OCI-LY7 (cell line): ENCODE measurements around the gene RFESD. TPM values are rescaled to one million over a fixed set of nuclear protein-coding genes. Genes with fewer than 3 reads are reported as not detected.

Experiments used
- BruUV-seq: library from RNA; stranded (reverse); fragments of 400-500 nt; replicated peaks from 2 replicates; lab custom pipeline; 2021; lab: Mats Ljungman, UMichigan
- CTCF ChIA-PET: fragments of 300-600 bp; sonication (Branson Sonifier 250); formaldehyde crosslinking; loops from one replicate; lab custom pipeline; 2022; ENCODE audit warnings: antibody characterized with exemption; ENCODE audit not compliant: unreplicated experiment; lab: Charles Lee
- POLR2A ChIA-PET: fragments of 300-600 bp; sonication (Branson Sonifier 250); formaldehyde crosslinking; loops from one replicate; lab custom pipeline; 2022; ENCODE audit warnings: antibody characterized with exemption; lab: Charles Lee
- DNase-seq: peaks from one replicate; pipeline ENCODE4 v3.0.0-alpha.2; 2015; ENCODE audit warnings: low spot score
- H2AFZ ChIP-seq: fragments of 200-600 bp; sonication (generic), shearing (Covaris generic); 2 replicates; pipeline ENCODE4 v1.6.1; 2014; ENCODE audit warnings: mild to moderate bottlenecking, antibody characterized with exemption, low read length, moderate library complexity
- H3K27ac ChIP-seq: fragments of 200-600 bp; sonication (generic); 2 replicates; pipeline ENCODE4 v1.5.1; 2014; ENCODE audit warnings: mixed run types, low read depth, mild to moderate bottlenecking, moderate library complexity, low read length, inconsistent platforms; ENCODE audit not compliant: poor library complexity, severe bottlenecking
- H3K36me3 ChIP-seq: fragments of 200-600 bp; sonication (generic); 2 replicates; pipeline ENCODE4 v1.6.1; 2014; ENCODE audit warnings: mild to moderate bottlenecking, antibody characterized with exemption, low read length, moderate library complexity, mixed read lengths; ENCODE audit not compliant: insufficient read depth
- H3K4me1 ChIP-seq: fragments of 200-600 bp; sonication (generic); 2 replicates; pipeline ENCODE4 v1.5.1; 2014; ENCODE audit warnings: mild to moderate bottlenecking, low read length; ENCODE audit not compliant: insufficient read depth, poor library complexity, severe bottlenecking
- H3K4me2 ChIP-seq: fragments of 200-600 bp; sonication (generic); 2 replicates; pipeline ENCODE4 v1.6.1; 2014; ENCODE audit warnings: mild to moderate bottlenecking, low read length
- H3K4me3 ChIP-seq: fragments of 200-600 bp; sonication (generic); 2 replicates; pipeline ENCODE4 v1.5.1; 2014; ENCODE audit warnings: mild to moderate bottlenecking, low read depth, low read length; ENCODE audit not compliant: poor library complexity, severe bottlenecking
- H3K79me2 ChIP-seq: fragments of 200-600 bp; sonication (generic); 2 replicates; pipeline ENCODE4 v1.6.1; 2016; ENCODE audit warnings: low read depth, mild to moderate bottlenecking, low read length, moderate library complexity, mixed read lengths; ENCODE audit not compliant: insufficient read depth
- H3K9me2 ChIP-seq: fragments of 200-600 bp; sonication (generic); 2 replicates; pipeline ENCODE4 v1.6.1; 2016; ENCODE audit warnings: mild to moderate bottlenecking, low read length, mixed read lengths; ENCODE audit not compliant: insufficient read depth
- H3K9me3 ChIP-seq: fragments of 200-600 bp; sonication (generic); 2 replicates; pipeline ENCODE4 v1.6.1; 2014; ENCODE audit warnings: mild to moderate bottlenecking, mixed run types, low read length, mixed read lengths
- H4K20me1 ChIP-seq: fragments of 200-600 bp; sonication (generic); 2 replicates; pipeline ENCODE4 v1.6.1; 2014; ENCODE audit warnings: mild to moderate bottlenecking, antibody characterized with exemption, low read length, moderate library complexity, mixed read lengths; ENCODE audit not compliant: insufficient read depth
- EZH2phosphoT487 ChIP-seq: fragments of 200-600 bp; sonication (generic); IDR thresholded peaks from 2 replicates; pipeline ENCODE4 v1.6.1; 2018; ENCODE audit warnings: low read depth, borderline replicate concordance, mild to moderate bottlenecking, mixed run types, antibody characterized with exemption, low read length, moderate library complexity, mixed read lengths
- intact Hi-C: fragments of 100-400 bp; cut with micrococcal nuclease; formaldehyde crosslinking; loops from one replicate; pipeline ENCODE4 v1.10.0; 2022; ENCODE audit not compliant: unreplicated experiment
- total RNA-seq, 2 experiments: library from RNA; depleted of rRNA in 1 of 2; stranded (reverse); fragments of >200 nt in 1 of 2; shearing (Covaris generic) in 1 of 2; gene quantifications; 2 replicates each; pipeline ENCODE4 v1.2.3, GENCODE V29; 2014 to 2022
- TF ChIP-seq, protein P1 (sequence below): fragments of 200-600 bp; sonication (generic); conservative IDR thresholded peaks from 2 replicates; pipeline ENCODE4 v1.5.1; 2014; ENCODE audit warnings: mild to moderate bottlenecking, antibody characterized with exemption, low read length, moderate library complexity, mixed read lengths

RFESD gene
- total RNA-seq, 2 experiments from 2014 or later, result 7.6 TPM

DNA sequence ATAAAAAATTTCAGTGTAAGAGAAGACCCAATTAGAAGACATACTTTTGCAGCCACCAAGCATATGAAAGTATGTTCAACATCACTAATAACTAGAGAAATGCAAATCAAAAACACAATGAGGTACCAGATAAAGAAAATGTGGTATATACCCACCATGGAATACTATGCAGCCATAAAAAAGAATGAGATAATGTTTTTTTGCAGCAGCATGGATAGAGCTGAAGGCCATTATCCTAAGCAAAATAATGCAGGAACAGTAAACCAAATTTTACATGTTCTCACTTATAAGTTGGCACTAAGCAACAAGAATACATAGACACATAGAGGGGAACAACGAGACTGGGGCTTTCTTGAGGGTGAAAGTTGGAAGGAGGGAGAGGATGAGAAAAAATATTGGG lies 43.1 kb downstream of the RFESD start:
- Histone ChIP-seq H2AFZ (no peak overlapping the region), H3K27ac (no peak overlapping the region), H3K79me2 (no peaks in the 10 kb centered on the region), H3K9me2 (no peaks in the 10 kb centered on the region), H3K9me3 (no peaks in the 10 kb centered on the region), H3K4me2 (no peak overlapping the region), H3K4me1 (no peaks in the 10 kb centered on the region), H3K36me3 (no peaks in the 10 kb centered on the region), H4K20me1 (no peaks in the 10 kb centered on the region), H3K4me3 (no peak overlapping the region)
- CTCF ChIA-PET, result no interaction called here
- no peak for DNase-seq
- no peak for TF ChIP-seq EZH2phosphoT487
- TF ChIP-seq, protein P1, sequence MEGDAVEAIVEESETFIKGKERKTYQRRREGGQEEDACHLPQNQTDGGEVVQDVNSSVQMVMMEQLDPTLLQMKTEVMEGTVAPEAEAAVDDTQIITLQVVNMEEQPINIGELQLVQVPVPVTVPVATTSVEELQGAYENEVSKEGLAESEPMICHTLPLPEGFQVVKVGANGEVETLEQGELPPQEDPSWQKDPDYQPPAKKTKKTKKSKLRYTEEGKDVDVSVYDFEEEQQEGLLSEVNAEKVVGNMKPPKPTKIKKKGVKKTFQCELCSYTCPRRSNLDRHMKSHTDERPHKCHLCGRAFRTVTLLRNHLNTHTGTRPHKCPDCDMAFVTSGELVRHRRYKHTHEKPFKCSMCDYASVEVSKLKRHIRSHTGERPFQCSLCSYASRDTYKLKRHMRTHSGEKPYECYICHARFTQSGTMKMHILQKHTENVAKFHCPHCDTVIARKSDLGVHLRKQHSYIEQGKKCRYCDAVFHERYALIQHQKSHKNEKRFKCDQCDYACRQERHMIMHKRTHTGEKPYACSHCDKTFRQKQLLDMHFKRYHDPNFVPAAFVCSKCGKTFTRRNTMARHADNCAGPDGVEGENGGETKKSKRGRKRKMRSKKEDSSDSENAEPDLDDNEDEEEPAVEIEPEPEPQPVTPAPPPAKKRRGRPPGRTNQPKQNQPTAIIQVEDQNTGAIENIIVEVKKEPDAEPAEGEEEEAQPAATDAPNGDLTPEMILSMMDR, result no peak
- intact Hi-C loops, result no loop called here
- POLR2A ChIA-PET, result no interaction called here
- BruUV-seq, result no TSS peak

DNA sequence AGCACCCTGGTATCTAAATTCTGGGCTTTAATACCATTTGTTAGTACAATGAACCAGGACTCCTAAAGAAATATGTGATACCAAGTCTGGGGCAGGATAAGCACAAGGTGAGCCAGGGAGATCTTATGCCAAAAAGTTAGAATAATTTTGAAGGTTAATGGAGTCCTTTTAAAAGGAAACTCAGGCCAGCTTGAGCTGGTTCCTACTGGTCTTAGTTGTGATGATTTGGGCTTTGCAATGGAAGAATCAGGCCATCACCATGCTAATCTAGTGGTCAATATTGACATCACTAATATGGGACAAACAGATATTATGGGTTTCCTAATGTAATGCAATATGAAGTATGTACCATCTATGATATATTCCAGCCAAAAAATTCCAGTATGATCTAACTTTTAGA lies 43.8 kb downstream of the RFESD start:
- Histone ChIP-seq H3K36me3 (no peaks in the 10 kb centered on the region), H3K79me2 (no peaks in the 10 kb centered on the region), H3K4me1 (no peaks in the 10 kb centered on the region), H3K4me3 (no peak overlapping the region), H3K27ac (no peak overlapping the region), H3K4me2 (no peak overlapping the region), H3K9me2 (no peaks in the 10 kb centered on the region), H2AFZ (no peak overlapping the region), H4K20me1 (no peaks in the 10 kb centered on the region), H3K9me3 (no peaks in the 10 kb centered on the region)
- DNase-seq, result no peak
- ChIA-PET POLR2A (interaction anchor here (0.6 to 0.8 kb wide), 3 partner anchors 11 to 117 kb away, joined by 3 to 5 read pairs (median 5); no protein-coding TSS in a partner anchor), CTCF (no interaction called here)
- TF ChIP-seq, protein P1, result no peak
- no peak for TF ChIP-seq EZH2phosphoT487
- BruUV-seq, result no TSS peak
- intact Hi-C loops, result no loop called here

DNA sequence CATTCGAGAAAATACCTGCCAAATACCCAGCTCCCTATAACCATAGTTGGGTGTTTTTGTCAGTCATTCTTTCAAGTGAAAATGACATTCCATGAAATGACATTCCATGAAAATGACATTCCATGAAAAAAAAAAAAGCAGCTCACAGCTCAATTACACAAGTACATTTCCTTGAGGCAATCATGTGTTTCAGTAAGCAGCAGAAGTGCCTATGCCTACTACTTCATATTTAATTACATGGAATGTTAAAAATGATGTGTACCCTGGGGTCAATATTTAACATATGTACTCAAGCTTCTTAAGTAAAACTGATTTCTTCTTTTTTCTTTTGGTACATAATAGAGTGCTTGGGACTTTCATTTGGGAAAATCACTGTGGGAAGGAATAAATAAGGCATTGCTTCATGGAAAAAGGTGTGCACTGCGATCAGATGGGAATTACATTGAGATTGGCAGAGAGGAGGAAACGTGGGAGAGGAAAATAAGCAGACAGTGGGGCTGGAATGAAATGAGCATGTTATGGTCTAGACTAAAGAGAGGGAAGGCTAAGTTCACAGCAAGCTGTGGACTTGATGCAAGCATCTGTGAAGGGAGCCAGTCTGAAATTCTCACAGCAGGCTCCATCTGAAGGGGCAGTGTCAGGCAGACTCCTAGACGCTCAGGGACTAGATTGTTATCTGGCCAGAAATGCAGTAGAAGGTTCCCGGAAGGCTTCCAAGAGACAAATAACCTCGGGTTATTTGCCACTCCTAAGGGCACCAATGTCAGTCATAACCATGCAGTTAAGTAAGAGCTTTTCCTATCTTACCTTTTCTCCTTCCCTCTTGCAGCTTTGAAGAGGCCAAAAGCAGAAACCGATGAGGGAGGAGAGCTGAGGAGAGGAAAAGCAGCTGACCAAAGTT lies 51.5 kb downstream of the RFESD start:
- no peak for TF ChIP-seq EZH2phosphoT487
- TF ChIP-seq, protein P1, result no peak
- BruUV-seq, result no TSS peak
- H3K9me2 ChIP-seq, result no peaks in the 10 kb centered on the region
- no peaks in the 10 kb centered on the region for H3K79me2 ChIP-seq
- ChIA-PET POLR2A (interaction anchor here (0.6 to 1.4 kb wide), 3 partner anchors 8 to 120 kb away, joined by 3 to 4 read pairs (median 3); no protein-coding TSS in a partner anchor), CTCF (no interaction called here)
- no peaks in the 10 kb centered on the region for H3K36me3 ChIP-seq
- no peaks in the 10 kb centered on the region for H3K9me3 ChIP-seq
- H3K27ac ChIP-seq, result no peak overlapping the region
- H3K4me3 ChIP-seq, result no peak overlapping the region
- no peak for DNase-seq
- H2AFZ ChIP-seq, result no peak overlapping the region
- intact Hi-C loops, result no loop called here
- H4K20me1 ChIP-seq, result no peaks in the 10 kb centered on the region
- H3K4me2 ChIP-seq, result no peak overlapping the region
- H3K4me1 ChIP-seq, result no peaks in the 10 kb centered on the region
